ES-I3 (cell line): ENCODE results near the gene TRIOBP.

Experiments
- H3K36me3 ChIP-seq: 2 replicates; pipeline ENCODE4 v1.6.1; 2013; ENCODE audit warnings: mild to moderate bottlenecking, low read length, control low read depth, moderate library complexity; ENCODE audit not compliant: insufficient read depth
- H3K4me1 ChIP-seq: 2 replicates; pipeline ENCODE4 v1.6.1; 2013; ENCODE audit warnings: mild to moderate bottlenecking, control low read depth, low read length; ENCODE audit not compliant: insufficient read depth
- H3K9ac ChIP-seq: 2 replicates; pipeline ENCODE4 v1.6.1; 2013; ENCODE audit warnings: low read depth, mild to moderate bottlenecking, low read length, moderate library complexity
- H3K9me3 ChIP-seq: 2 replicates; pipeline ENCODE4 v1.6.1; 2013; ENCODE audit warnings: mild to moderate bottlenecking, low read length, moderate library complexity; ENCODE audit not compliant: control insufficient read depth, insufficient read depth

The TRIOBP gene

DNA sequence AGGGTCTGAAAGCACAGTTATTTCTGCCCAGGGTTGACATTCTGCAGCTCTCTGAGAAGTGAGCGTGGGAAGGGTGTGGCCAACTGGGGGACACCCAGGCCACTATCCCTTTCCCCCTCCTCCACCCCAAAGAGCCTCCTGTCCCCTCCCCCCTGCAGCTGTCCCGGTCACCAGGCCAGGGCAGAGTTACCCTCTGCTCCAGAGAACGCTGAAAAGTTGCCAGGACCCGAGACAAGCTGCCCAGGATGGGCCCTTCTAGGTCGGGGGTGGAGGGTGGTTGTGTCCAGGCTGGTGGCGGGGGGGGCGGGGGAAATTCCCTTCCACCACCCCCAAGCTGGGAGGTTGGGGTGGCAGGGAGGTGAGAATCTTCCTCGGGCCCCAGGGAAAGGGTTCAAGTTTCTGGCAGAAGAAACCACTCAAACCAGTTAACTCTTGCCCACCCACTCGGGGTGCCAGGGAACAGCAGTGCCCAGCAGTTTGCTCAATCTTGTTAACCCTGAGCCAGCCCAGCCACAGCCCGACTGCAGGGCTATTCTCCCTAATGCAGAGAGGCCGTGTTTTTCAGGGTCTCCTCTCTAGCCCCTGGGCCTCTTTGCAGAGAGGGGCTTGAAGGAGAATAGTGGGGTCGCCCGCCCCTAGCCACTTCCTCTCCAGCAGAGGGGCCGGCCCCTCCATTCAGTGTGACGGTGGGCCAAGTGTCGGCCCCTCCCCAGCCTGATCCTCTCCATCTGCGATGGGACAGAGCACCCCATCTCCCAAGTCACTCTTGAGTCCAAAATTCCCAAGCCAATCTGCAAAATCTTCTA lies 20.7 kb upstream of the TRIOBP start:
- Histone ChIP-seq H3K9ac (peak overlapping the region; percentile 66), H3K4me1 (peaks cover 7% of the 10 kb centered on the region), H3K36me3 (no peaks in the 10 kb centered on the region), H3K9me3 (no peaks in the 10 kb centered on the region)

DNA sequence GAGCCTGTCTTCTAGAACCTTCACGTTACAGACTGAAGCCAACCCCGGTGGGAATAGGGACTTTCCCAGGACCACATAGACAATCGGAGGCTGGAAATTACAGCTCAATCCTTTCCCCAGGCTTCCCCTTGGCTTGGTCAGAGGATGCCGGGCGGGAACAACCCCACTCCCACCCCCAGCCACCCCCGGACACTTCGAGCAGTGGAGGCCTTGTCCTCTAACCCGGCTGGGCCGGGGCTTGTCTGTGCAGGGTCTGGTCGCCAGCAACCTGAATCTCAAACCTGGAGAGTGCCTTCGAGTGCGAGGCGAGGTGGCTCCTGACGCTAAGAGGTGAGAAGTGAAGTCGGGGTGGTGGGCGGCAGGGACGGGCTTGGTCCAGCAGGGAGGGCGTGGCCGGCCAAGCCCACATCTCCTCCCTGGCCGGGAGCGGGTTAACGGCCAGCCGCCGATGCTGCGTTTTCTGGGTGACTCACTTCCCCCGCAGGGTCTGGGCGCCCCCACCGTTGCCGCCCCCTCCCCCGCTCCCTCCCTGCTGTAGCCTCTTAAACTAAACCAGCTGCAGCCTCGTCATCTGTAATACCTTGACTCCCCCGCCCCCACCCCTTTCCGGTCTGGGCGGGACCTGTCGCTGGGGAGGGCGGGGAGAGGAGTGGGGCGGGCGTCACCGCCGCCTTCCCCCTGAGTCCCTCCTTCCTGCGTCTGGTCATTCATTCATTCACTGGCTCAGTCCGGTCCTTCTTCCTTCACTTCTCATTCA lies 19.9 kb upstream of the TRIOBP start:
- Histone ChIP-seq H3K9me3 (no peaks in the 10 kb centered on the region), H3K36me3 (no peaks in the 10 kb centered on the region), H3K9ac (peak overlapping the region; percentile 64), H3K4me1 (peaks cover 7% of the 10 kb centered on the region)

DNA sequence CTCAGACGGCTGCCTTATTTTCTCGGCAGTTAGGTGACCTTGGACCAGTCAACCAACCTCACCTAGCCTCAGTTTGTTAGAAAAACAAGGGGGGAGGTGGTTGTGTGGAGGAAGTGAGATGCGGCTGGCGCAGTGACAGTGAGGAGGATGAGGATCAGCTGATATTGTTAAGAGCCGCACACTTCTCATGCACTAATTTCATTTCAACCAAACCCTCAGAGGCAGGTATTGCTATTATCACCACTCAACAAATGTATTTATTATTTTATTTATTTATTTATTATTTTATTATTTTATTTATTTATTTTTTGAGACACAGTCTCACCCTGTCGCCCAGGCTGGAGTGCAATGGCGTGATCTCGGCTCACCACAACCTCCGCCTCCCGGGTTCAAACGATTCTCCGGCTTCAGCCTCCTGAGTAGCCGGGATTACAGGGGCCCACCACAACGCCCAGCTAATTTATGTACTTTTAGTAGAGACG lies 19.3 kb upstream of the TRIOBP start:
- peak overlapping the region; percentile 41; the same call in 1 of the 2 replicates for H3K9ac ChIP-seq

GRCh38 chr22:37678372-37678771 lies 18.5 kb upstream of the TRIOBP start:
- H3K9ac ChIP-seq, result no peak overlapping the region
- H3K4me1 ChIP-seq, result peaks cover 4% of the 10 kb centered on the region
- H3K9me3 ChIP-seq, result no peaks in the 10 kb centered on the region
- H3K36me3 ChIP-seq, result no peaks in the 10 kb centered on the region

More for the DNA sequence above, 19.3 kb upstream of the TRIOBP start:
- peaks cover 5% of the 10 kb centered on the region for H3K4me1 ChIP-seq
- no peaks in the 10 kb centered on the region for H3K9me3 ChIP-seq
- no peaks in the 10 kb centered on the region for H3K36me3 ChIP-seq

DNA sequence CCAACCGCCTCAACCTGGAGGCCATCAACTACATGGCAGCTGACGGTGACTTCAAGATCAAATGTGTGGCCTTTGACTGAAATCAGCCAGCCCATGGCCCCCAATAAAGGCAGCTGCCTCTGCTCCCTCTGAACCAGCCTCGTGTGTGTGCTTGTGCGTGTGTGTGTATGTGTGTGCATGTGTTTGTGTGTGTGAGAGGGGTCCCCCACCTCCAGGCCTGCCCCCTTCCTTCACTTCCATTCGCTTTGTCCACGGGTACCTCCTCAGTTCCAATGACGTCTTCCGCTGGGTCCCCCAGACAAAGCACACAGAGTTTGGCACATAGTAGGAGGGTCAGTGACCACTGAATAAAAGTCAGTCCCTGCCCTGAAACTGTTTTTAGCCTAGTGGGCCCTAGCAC lies 17.2 kb upstream of the TRIOBP start:
- H3K9ac ChIP-seq, result no peak overlapping the region
- no peaks in the 10 kb centered on the region for H3K36me3 ChIP-seq
- no peaks in the 10 kb centered on the region for H3K9me3 ChIP-seq
- H3K4me1 ChIP-seq, result peaks cover 4% of the 10 kb centered on the region

DNA sequence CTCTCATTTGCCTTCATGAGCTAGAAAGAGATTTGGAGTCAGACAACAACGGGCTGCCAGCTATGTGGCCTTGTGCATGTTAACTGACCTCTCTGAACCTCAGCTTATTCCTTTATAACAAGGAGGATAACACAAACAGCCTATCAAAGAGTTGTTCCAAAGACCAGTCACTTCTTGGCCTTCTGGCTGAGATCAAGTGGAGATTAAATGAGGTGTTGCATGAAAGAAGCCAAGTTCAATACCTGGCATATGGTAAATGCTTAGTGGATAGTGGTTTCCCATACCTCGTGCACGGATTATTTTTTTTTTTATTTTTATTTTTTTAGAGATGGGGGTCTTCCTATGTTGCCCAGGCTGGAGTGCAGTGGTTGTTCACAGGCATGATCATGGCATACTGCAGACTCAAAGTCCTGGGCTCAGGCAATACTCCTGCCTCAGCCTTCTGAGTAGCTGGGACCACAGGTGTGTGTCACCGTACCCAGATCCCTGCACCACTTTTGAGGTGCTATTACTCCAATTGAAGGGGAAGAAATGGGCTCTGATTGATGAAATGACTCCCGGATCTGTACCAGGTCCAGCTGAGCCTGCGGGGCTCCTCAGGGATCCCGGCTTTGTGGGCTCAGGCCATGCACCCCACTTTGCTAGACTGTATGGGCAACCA lies 16.5 kb upstream of the TRIOBP start:
- H3K4me1 ChIP-seq, result peaks cover 4% of the 10 kb centered on the region
- no peak overlapping the region for H3K9ac ChIP-seq
- no peaks in the 10 kb centered on the region for H3K9me3 ChIP-seq
- no peaks in the 10 kb centered on the region for H3K36me3 ChIP-seq

DNA sequence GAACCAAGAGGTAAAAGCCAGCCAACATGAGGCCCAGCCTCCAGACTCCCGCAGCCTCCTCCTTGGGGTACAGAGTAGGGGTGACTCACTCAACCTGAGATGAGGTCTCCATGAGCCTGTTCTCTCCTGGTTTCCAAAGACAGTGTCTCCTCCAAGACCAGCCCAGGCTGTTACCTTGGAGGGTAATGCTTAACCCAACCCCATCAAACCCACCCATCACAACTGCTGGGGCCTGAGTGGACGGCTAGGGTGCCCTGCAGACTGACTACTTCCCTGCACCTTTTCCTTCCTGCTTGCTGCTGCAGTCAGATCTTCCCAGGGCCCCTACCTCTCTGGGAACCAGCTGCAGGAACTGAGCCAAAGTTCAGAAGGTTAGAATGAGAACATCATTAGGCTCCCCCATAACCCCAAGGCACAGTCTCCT lies 15.8 kb upstream of the TRIOBP start:
- Histone ChIP-seq H3K9ac (no peak overlapping the region), H3K36me3 (no peaks in the 10 kb centered on the region)

DNA sequence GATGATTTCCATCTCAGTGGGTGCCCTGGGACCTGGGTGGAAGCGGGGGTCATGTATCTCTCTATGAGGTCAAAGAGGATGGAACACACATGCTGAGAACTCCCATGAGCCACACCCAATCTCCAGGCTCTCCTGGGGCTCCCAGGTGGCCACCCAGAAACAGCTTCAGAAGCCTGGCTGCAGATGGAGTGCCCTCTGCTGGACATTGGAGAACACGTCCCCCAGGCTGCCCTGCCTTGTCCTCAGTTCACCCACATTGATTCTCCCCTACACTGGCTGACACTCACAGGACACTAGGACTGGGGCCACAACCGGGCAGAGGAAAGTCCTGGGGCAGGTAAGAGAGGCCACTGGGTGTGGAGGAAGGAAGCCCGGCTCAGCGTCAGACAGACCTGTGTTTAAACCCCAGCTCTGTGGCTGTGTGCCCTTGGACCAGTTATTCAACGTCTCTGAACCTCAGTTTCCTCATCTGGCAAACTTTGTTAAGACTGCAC lies 15.2 kb upstream of the TRIOBP start:
- no peaks in the 10 kb centered on the region for H3K9me3 ChIP-seq
- no peaks in the 10 kb centered on the region for H3K36me3 ChIP-seq
- H3K4me1 ChIP-seq, result peaks cover 4% of the 10 kb centered on the region
- no peak overlapping the region for H3K9ac ChIP-seq

More for the DNA sequence above, 15.8 kb upstream of the TRIOBP start:
- Histone ChIP-seq H3K9me3 (no peaks in the 10 kb centered on the region), H3K4me1 (peaks cover 4% of the 10 kb centered on the region)

- H3K9me3 ChIP-seq, result no peaks in the 10 kb centered on the region
- H3K36me3 ChIP-seq, result peaks cover 12% of the 10 kb centered on the region; the same call in 1 of the 2 replicates
- H3K9ac ChIP-seq, result no peak overlapping the region
- H3K4me1 ChIP-seq, result no peaks in the 10 kb centered on the region
These were observed 11.8 kb upstream of the TRIOBP start for GRCh38 chr22:37684803-37685615.

- Histone ChIP-seq H3K4me1 (no peaks in the 10 kb centered on the region), H3K9me3 (no peaks in the 10 kb centered on the region), H3K36me3 (peaks cover 12% of the 10 kb centered on the region; the same call in 1 of the 2 replicates), H3K9ac (peak within 1 kb of the TSS; percentile 67)
These were observed 10.6 kb upstream of the TRIOBP start, which contains the start of gene NOL12 for GRCh38 chr22:37686002-37686982. Gene NOL12, plus strand, starts transcription at chr22:37686343. Its CDS starts 50 bp downstream, at chr22:37686393.

DNA sequence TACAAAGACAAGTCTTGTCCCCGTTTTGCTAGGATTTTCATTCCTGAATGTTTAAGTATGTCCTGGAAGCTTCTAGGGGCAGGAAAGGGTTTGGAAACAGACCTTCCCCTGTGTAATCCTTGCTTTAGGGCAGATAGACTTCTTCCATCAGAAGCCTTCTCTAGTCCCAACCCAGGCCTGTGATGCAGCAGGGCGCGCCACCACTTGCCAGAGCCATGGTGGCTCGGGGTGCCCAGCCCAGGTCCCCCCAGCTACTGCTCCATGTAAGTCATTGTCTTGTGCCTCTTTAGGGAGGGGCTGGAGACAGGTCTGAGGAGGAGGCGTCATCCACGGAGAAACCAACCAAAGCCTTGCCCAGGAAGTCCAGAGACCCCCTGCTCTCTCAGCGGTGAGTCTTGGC lies 6.4 kb upstream of the TRIOBP start:
- Histone ChIP-seq H3K4me1 (no peaks in the 10 kb centered on the region), H3K9ac (no peak overlapping the region), H3K36me3 (peaks cover 12% of the 10 kb centered on the region; the same call in 1 of the 2 replicates), H3K9me3 (no peaks in the 10 kb centered on the region)

GRCh38 chr22:37690901-37691504 lies 5.8 kb upstream of the TRIOBP start:
- Histone ChIP-seq H3K4me1 (no peaks in the 10 kb centered on the region), H3K9me3 (no peaks in the 10 kb centered on the region), H3K9ac (no peak overlapping the region), H3K36me3 (peaks cover 12% of the 10 kb centered on the region; the same call in 1 of the 2 replicates)
